ENCODE measurements around the gene KRT76. TPM values are rescaled to one million over a fixed set of nuclear protein-coding genes. Genes with fewer than 3 reads are reported as not detected.

KRT76 gene
- total RNA-seq, 2 experiments from 2014 or later: not detected

DNA sequence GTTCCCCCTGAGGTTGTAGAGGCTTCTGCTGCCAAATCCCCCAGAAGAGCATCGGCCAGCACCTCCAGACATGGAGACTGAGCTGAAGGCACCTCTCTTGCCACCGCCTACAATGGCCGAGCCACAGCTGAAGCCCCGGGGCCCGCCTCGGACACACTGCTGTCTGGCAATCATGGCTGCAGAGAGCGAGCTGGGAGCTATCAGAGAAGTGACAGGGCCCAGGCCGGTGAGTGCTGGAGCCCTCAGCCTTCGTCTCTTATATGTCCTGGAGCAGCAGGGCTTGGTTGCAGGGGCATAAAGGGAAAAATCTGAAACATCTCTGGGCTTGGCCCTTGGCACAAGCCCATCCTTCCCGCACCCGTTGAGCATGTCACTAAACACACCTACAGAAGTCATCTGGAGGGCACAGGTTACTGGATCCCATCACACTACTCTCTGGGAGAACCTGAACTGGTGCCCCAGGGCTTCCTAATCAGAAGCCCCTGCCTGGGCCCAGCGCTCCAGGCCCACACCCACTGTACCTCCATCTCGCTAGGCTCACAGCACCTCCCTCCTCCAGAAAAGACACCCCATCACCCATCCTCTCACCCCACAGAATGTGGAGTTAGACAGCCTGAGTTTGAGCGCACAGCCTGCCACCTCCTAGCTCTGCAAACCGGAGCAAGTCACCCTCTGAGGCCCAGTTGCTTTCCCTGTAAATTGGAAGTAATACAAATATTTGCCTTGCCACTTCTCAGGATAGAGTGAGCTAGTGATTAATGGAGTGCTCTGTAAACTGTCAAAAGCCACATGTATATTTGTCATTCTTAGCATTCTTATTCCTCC lies 37.0 kb upstream of the KRT76 start, which contains the start of gene KRT4:
Gene KRT4 (minus strand): TSS at position 232 of the 825 bp plus-strand sequence. CDS start 58 bp downstream, at position 174.
- POLR2A ChIA-PET: no interaction called here
- intact Hi-C loops (cut with micrococcal nuclease): no loop called here
- ATAC-seq (no peak), DNase-seq (no peak)
- Mint-ChIP-seq H3K4me3 (no peak within 1 kb of the TSS), H3K27me3 (no peaks in the 10 kb centered on the region), H3K36me3 (ENCODE audit: low read depth) (no peaks in the 10 kb centered on the region), H3K4me1 (ENCODE audit: low read depth) (peaks cover 10% of the 10 kb centered on the region), H3K9me3 (no peaks in the 10 kb centered on the region), H3K27ac (no peak within 1 kb of the TSS)
- TF ChIP-seq, protein P1, sequence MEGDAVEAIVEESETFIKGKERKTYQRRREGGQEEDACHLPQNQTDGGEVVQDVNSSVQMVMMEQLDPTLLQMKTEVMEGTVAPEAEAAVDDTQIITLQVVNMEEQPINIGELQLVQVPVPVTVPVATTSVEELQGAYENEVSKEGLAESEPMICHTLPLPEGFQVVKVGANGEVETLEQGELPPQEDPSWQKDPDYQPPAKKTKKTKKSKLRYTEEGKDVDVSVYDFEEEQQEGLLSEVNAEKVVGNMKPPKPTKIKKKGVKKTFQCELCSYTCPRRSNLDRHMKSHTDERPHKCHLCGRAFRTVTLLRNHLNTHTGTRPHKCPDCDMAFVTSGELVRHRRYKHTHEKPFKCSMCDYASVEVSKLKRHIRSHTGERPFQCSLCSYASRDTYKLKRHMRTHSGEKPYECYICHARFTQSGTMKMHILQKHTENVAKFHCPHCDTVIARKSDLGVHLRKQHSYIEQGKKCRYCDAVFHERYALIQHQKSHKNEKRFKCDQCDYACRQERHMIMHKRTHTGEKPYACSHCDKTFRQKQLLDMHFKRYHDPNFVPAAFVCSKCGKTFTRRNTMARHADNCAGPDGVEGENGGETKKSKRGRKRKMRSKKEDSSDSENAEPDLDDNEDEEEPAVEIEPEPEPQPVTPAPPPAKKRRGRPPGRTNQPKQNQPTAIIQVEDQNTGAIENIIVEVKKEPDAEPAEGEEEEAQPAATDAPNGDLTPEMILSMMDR (IDR thresholded peaks at IDR 0.05): no peak
- CTCF ChIA-PET: interaction anchor here (1.8 kb wide), 1 partner anchor 71 kb away, joined by 4 read pairs; no protein-coding TSS in a partner anchor

DNA sequence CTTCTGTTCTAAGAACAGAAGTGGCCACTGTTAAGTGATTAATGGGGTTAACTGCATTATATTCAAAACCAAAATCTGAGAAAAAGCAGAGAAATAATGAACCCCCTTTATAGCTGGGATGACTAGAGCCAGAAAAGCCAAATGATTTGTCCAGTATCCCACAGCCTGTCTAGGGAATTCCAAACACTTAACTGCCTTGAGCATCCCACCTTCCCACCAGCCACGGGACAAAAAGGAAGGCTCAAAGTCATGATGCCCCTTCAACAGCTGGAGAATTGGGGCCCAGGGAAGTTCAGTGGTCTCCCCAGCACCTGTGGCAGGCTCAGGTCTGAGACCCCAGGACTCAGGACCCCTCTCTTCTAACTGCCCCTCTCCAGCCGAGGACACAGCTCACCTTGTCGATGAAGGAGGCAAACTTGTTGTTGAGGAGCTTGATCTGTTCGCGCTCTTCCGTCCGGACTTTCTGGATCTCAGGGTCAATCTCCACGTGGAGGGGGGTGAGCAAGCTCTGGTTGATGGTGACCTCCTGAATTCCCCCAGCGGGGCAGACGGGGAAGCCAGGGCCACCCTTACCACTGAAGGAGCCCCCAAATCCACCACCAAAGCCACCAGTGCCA lies 36.2 kb upstream of the KRT76 start:
- intact Hi-C loops (cut with micrococcal nuclease): no loop called here
- ChIA-PET POLR2A (no interaction called here), CTCF (interaction anchor here (1.0 to 1.8 kb wide), 2 partner anchors 71 to 72 kb away, joined by 3 to 4 read pairs; no protein-coding TSS in a partner anchor)
- H3K9me3 Mint-ChIP-seq: no peaks in the 10 kb centered on the region
- peaks cover 10% of the 10 kb centered on the region for H3K4me1 Mint-ChIP-seq (ENCODE audit: low read depth)
- ATAC-seq: no peak
- H3K27me3 Mint-ChIP-seq: no peaks in the 10 kb centered on the region
- no peaks in the 10 kb centered on the region for H3K36me3 Mint-ChIP-seq (ENCODE audit: low read depth)
- no peak overlapping the region for H3K4me3 Mint-ChIP-seq
- DNase-seq: no peak
- TF ChIP-seq, protein P1 (IDR thresholded peaks at IDR 0.05): no peak
- no peak overlapping the region for H3K27ac Mint-ChIP-seq

DNA sequence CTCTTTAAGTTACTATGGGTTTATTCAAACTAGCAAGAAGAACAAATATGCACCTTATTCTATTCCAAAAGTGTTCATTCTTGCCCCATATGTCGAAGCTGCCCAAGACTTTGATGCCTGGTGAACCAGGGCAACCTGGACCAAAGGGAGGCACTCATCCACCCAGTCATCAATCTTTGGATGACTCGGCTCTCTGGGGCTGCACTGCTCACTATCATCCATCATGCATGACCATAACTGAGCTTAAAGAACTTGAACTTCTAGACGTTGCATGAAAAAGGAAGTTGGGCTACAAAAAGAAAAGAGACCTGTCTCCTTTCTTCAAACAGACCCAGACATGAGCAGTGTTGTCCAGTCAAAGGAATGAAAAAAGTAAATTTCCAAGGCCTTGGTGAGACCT lies 35.6 kb upstream of the KRT76 start:
- Mint-ChIP-seq H3K4me3 (no peak overlapping the region), H3K27me3 (no peaks in the 10 kb centered on the region), H3K27ac (no peak overlapping the region), H3K36me3 (ENCODE audit: low read depth) (no peaks in the 10 kb centered on the region), H3K4me1 (ENCODE audit: low read depth) (peaks cover 5% of the 10 kb centered on the region), H3K9me3 (no peaks in the 10 kb centered on the region)
- TF ChIP-seq, protein P1 (IDR thresholded peaks at IDR 0.05): no peak
- POLR2A ChIA-PET: no interaction called here
- ATAC-seq (no peak), DNase-seq (no peak)
- intact Hi-C loops (cut with micrococcal nuclease): no loop called here
- CTCF ChIA-PET: interaction anchor here (1.0 to 1.8 kb wide), 2 partner anchors 72 to 73 kb away, joined by 3 to 4 read pairs; no protein-coding TSS in a partner anchor

DNA sequence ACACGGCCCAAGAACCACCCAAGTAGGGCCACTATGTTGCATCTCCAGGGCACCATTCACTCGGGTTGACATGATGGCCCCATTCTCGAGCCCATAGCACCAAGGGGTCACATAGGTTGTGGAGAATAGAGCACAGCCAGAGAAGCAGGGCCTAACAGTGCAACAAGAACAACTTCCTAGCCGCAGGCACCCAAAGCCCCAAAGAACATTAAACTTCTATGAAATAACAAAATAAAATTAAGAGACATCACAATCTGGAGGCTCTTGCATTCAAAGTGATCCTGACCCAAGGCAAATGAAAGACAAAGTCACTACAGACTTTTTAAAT lies 34.9 kb upstream of the KRT76 start:
- Mint-ChIP-seq H3K4me3 (no peak overlapping the region), H3K27me3 (no peaks in the 10 kb centered on the region), H3K36me3 (ENCODE audit: low read depth) (no peaks in the 10 kb centered on the region), H3K9me3 (no peaks in the 10 kb centered on the region), H3K4me1 (ENCODE audit: low read depth) (no peaks in the 10 kb centered on the region), H3K27ac (no peak overlapping the region)
- POLR2A ChIA-PET: no interaction called here
- CTCF ChIA-PET: interaction anchor here (1.0 kb wide), 1 partner anchor 72 kb away, joined by 3 read pairs; no protein-coding TSS in a partner anchor
- intact Hi-C loops (cut with micrococcal nuclease): no loop called here
- DNase-seq: no peak
- no peak for ATAC-seq
- TF ChIP-seq, protein P1 (IDR thresholded peaks at IDR 0.05): no peak
